Measurements from ENCODE around the gene GPD1L.
"Not testable (repeated sequence)": the region's sequence is repeated elsewhere in the genome, so short reads cannot be mapped to it uniquely, and the experiment has no call there.

GPD1L gene

DNA sequence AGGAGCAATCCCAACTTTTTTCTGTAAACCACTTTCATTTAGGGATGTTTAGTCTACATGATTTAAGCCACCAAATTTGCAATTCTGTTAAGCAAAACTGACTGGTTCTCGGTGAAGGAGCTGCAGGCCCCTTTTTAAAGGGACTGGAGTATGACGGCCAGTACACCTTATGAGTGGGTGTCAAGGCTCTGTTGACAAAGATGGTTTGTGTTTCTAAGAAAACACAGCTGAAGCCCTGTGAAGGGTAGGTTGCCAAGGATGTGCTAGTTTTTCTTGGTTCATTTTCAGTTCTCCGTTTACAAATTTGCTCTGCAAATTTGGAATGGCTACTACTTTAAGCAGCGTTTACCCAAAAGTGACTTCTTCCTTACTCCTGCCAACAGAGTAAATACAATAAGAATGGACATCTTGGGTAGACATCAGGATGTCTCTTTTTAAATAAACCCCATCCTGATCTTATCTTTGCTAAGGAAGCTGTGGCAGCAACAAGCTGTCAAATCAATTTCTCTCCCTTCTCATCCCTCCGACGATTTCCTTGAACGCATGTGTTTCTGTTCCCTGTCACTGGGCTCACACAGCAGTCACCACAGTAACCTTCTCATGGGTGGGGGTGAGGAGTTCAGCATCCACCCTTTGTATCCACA is 73.8 kb downstream of the GPD1L start:
- no peak for DNase-seq (ENCODE audit: low read depth in 2 of 2)

DNA sequence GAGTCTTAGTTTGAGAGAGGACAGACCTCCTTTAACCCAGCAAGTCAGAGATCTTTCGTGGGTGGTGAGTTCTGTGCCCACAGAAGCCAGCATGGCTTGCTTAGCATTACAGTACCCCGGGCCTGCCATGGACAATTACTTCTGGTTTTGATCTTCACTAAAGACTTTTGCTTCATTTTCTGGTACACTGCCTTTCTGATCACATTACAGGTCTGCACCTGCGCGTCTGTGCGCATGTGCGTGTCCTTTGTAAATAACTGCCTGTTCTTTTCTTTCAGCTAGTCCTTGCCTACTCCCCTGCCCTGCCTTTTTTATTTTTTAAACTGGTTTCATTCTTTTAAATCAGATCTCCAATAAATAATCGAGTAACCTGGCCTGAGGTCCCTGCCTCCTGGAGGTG is 74.9 kb downstream of the GPD1L start:
- no peak for DNase-seq (ENCODE audit: low read depth in 2 of 2)

DNA sequence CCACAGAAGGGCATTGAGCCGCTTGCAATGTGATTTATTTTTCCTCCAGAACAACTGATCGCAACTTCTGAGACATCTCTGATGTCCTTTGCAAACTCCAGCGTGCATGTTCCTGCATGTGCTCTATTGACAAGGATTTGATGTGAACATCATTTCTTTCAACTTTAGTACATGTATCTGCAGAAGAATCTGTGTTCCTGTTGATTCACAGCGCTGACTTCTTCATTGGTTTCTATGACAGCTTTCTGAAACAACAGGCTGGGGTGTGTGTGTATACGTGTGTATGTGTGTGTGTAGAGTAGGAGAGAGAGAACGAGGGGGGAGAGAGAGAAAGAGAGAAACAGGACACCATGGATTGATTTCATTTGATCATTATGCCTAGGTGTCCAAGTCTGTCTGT is 75.4 kb downstream of the GPD1L start:
- no peak for DNase-seq (ENCODE audit: low read depth in 2 of 2)

DNA sequence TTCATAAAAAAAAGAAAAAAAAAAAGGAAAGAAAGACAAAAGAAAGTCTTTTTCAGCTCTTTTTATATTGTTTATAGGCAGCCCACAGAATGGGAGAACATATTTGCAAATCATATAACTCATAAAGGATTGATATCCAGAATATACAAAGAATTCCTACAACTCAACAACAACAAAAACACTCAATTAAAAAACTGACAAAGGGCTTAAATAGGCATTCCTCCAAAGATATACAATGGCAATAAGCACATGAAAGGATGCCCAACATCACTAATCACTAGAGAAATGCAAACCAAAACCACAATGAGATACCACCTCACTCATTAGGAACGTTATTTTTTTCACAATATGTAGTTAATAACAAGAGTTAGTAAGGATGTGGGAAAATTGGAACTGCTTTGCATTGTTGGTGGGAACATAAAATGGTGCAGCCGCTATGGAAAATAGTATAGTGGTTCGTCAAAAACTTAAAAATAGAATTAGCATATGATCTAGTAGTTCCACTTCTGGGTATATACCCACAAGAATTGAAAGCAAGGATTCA is 77.8 kb downstream of the GPD1L start:
- DNase-seq (ENCODE audit: low read depth in 2 of 2): no peak

DNA sequence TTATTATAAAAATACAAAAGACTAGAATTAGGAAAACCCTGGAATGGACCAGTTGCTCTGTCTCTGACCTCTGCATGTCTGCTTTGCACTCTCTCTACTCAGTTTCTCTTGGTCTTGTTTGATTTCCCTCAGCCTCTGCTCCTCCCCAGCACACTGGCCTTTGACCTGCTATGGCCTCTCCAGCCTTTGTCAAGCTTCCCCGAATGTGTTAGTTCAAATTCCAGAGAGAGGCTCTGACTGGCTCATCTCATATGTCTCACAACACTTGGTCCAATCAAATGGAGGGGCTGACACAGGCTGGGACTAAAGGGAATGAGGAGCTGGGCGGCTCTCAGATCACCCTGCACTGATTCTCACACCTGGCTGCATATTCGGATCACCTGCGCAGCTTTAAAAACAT is 79.7 kb downstream of the GPD1L start:
- DNase-seq (ENCODE audit: low read depth in 2 of 2): no peak

DNA sequence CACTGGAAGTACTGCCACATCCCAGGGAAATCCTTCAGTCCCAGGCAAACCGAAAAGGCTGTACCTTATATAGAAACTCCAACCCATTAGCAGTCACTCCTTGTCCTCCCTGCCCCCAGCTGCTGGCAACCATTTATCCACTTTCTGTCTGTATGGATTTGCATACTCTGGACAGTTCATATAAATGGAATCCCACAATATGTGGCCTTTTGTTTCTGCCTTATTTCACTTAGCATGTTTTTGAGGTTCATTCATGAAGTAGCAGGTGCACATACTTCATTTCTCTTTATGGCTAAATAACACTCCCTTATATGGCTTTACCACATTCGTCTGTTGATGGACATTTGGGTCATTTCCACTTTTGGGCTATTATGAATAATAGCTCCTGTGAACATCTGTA is 80.5 kb downstream of the GPD1L start:
- no peak for DNase-seq (ENCODE audit: low read depth in 2 of 2)

DNA sequence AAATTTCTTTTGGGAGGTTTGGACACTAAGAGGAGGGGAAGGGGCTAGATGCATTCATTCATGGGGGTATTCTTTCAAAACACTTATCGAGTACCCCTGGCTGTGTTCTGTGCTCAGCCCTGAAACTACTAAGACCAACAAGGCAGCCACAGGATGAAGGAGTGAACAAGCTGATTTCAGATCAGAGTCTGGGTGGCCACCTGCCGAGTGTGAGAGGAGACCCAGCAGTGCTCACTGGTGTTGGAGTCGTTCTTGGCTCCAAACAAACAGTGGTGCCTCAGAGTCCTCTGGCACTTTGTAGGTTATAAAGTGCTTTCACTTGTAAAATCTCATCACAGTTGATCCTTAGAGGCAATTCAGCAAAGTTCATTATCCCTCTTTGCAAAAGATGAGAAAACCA is 83.3 kb downstream of the GPD1L start:
- DNase-seq (ENCODE audit: low read depth in 2 of 2): no peak

DNA sequence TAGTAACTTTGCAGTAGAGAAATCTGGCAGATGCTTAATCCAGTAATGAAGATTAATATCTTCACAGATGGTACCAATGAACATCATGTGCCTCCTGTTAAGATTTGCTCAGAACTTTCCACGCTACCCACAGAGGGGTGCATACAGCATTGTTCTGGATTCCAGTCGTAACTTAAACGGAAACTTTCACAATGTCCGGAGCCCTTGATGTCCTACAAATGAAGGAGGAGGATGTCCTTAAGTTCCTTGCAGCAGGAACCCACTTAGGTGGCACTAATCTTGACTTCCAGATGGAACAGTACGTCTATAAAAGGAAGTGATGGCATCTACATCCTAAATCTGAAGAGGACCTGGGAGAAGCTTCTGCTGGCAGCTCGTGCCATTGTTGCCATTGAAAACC is 84.1 kb downstream of the GPD1L start:
- DNase-seq (ENCODE audit: low read depth in 2 of 2): not testable (repeated sequence)

DNA sequence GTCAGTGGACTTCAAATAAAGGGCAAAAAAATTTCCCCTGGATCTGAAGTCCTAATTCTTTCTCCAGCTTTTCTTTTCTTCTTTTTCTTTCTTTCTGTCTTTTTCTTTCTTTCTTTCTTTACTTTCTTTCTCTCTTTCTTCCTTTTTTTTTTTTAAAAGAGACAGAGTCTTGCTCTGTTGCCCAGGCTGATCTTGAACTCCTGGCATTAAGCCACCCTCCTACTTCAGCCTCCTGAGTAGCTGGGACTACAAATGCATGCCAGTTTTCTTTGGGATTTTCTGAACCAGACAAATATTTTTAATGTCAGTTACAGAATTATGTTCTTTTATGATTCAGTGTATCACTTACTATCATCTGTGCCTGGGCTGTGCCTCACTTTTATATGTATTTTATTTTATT is 86.7 kb downstream of the GPD1L start:
- DNase-seq (ENCODE audit: low read depth in 2 of 2): no peak

DNA sequence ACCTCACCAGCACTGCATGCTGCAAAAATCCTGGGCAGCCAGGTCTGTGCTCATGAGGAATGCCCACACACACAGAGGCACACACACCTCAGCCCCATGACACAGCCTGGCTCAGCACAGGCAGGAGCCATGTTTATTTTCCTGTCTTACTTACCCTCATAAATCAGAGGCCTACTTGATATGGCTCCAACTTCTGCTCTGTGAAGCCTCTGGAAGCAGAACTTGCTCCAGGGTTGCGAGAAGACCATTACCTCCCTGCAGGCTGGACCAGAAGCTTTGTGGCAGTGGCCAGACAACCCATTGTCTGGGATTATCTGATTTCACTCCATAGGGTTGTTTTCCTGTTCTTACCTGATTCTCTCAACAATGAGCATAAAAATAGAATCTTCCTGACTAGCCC is 88.2 kb downstream of the GPD1L start:
- DNase-seq (ENCODE audit: low read depth in 2 of 2): no peak

DNA sequence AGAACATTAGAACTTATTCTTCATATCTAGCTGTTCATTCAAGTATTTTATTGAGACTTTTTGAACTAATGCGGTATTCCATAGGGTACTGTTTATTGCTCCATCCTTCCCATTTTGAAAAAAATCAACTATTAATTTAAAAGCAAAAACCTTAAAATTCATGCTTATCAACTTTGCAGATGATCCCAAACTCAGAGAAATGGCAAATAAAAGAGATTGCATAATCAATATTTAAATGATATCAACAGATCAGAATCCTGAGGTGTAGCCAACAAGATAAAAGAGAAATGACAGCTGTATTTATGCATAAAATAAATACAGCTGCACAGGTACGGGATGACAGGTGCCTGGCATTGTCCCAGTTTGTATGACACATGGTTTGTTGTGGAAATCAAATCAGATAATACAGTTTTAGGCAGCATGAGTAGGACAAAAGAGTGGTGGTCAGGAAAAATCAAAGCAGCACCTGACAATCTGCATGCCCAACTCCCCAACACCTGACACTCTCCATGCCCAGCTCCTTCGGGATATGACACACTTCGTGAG is 89.6 kb downstream of the GPD1L start:
- no peak for DNase-seq (ENCODE audit: low read depth in 2 of 2)

DNA sequence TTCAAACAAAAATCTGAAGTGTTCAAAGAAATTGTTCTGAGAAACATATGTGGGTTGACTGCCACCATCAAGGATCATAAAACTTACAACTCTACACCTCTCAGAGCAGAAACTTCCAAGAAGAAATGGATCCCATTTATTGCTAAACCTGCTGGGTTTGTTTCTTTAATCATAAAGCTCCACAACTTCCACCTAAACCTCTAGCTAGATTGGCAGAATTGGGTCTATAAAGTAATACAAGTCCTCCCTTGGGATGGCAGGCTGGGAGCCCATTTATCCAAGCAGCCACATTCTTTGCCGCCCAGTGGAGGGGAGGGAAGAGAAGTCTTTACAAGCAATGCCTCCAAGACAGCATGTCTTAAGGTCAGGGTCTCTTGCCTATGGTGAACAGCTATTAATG is 91.6 kb downstream of the GPD1L start:
- DNase-seq (ENCODE audit: low read depth in 2 of 2): no peak

DNA sequence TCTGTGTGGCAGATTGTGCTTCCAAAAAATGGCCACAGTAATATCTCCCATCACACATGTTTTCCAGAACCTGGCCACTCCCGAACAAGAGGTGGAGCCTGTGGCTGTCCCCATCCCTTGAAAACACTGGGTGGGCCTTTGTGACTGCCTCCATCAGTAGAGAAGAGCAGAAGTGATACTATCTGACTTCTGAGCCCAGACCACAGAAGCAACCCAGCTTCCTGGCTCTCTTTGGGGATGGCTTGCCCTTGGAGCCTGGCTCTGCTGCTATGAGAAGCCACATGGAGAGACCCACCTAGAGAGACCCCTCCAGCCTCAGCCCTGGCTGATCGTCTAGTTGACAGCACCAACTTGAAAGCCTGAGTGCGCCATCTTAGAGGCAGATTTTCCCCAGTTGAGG is 92.3 kb downstream of the GPD1L start:
- no peak for DNase-seq (ENCODE audit: low read depth in 2 of 2)

DNA sequence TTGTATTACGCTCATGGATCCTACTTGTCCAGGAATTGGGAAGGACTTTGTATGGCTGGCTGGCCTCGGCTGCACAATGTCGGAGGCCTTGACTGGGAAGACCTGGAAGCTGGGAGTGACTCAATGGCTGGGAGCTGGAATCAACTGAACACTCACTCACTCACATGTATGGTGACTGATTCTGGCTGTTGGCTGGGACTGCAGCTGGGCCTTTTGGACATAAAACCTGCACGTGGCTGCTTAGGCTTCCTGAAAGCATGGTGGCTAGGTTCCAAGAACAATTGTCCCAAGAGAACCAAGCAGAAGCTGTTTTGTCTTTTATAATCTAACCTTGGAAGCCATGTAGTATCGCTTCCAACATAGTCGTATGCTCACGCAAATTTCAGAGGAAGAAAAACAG is 94.1 kb downstream of the GPD1L start:
- no peak for DNase-seq (ENCODE audit: low read depth in 2 of 2)

DNA sequence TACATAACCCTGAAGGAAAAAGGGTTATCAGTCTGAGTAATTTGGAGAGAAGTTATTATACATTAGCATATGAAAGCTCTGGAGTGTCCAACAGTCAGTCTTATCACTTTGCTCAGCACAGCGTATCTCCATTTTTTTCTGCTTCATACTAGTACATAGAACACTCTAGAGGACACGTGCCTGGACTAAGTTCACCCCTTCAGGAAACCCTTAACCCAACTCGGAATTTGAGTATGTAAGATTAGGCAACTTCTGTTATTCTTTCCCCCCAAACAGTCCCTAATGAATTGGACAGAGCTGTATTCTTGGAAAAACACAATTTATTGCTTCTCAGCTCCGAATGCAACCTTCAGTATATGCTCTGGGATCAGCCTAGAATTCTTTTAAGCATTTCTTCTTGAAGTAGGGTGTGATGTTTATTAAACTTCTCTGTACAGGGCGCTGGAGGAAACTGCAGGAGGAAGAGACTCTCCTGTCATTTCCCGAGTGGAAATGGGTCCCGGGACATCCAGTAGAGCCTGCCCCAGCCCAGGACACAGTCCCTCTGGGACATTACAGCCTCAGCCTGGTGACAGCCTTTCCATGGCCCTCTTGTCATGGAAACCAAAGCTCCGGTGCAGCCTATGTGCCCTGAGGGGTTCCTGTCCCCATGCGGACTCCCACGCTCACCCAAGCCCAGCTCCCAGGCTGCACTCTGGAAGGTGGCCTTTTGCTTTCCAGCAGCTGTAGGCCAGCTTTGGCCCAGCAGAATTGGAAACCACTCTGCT is 94.8 kb downstream of the GPD1L start:
- DNase-seq (ENCODE audit: low read depth in 2 of 2): no peak

DNA sequence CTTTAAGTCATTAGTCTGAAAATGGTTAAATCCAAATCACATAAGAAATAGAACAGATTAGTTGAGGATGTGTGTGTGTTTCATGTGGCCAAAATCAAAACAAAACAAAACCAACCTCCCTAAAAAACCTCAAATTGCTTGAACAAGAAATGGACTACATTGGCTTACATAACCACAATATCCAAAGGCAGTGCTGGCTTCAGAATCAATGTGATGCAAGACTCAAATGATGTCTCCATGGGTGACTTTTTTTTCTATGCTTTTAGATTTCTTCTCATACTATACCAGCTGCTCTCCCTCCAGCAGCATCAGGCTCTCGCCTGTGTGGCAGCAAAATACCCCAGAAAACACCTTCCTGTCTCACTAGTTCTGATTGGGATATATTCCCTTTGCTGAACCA is 96.1 kb downstream of the GPD1L start:
- DNase-seq (ENCODE audit: low read depth in 2 of 2): no peak

DNA sequence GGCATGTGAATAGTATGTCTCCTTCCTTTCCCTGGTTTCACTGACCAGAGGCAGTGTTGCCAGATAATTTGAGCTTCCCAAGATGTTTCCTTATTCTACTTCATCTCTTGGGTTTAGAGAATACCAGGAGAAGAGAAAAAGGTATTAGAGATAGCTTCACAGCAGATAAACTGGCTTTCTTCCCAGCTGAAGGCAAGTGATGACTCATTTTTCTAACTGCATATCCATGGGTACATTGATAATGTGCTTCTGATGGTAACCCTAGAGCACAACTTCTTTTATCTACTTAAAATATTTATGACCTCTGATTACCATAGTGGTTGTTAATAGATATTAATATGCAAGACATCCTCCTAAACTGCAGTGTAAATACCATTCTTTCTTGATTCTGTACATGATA is 97.4 kb downstream of the GPD1L start:
- DNase-seq (ENCODE audit: low read depth in 2 of 2): no peak

DNA sequence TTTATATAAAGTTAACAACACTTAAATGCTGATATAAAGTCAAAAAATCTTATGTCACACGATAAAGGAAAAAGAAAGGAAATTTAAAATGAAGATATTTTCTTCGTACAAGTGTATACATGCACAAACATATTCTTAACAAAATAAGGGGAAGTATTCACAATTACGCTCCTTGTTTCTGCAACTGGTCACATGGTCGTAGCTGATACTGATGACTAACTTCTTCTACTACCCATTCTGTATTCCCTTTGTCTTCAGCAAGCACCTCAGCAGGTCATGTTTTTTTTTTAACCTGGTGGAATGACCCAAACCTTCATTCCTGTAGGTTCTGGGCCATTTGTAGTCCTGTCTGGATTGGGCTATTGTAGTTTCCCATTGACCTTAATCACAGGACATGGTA is 102.0 kb downstream of the GPD1L start:
- no peak for DNase-seq (ENCODE audit: low read depth in 2 of 2)

DNA sequence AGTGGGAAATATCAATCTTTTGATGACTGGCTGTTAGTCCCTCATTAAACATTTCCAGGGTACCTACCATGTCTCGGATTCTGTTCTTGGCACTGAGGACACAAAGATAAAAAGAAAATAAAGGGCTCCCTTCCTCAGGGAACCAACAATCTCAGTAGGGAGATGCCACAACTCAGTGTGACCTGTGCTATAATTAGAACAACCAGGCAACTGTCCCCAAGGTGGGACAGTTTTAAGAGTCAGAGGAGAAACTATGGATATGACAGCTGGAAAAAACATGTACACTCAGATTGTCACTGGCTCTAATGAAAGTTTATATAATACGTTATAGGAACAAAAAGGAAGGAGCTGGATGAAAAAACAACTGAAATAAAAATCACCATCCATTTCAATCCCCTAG is 108.8 kb downstream of the GPD1L start:
- DNase-seq (ENCODE audit: low read depth in 2 of 2): no peak

DNA sequence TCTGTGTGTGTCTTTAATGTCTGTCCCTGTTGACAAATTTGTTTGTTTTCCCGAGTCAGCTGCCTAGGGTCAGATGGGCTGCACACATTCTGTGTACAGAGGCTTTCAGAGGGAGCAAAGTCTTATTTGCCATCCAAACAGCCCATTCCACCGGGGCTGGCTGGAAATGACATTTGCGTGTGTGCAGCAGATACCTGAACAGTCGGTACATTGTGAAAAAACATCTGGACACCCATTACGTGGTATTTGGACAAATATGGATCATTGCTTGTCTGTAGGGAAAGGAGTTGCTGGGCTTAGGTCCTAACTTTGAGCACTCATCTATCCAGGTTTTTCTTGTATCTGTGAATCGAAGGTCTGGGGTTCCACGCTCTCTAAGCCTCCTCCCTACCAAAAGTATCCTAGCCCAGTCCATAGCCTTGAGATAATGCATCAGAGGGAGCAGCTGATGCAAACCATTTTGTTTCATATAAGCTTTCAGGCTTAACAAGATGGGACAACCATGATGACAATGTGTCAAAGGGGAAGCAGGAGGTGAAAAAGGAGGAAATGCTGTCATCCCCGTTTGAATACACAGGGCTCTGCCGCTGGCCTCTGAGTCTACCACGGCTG is 109.9 kb downstream of the GPD1L start:
- DNase-seq (ENCODE audit: low read depth in 2 of 2): no peak

DNA sequence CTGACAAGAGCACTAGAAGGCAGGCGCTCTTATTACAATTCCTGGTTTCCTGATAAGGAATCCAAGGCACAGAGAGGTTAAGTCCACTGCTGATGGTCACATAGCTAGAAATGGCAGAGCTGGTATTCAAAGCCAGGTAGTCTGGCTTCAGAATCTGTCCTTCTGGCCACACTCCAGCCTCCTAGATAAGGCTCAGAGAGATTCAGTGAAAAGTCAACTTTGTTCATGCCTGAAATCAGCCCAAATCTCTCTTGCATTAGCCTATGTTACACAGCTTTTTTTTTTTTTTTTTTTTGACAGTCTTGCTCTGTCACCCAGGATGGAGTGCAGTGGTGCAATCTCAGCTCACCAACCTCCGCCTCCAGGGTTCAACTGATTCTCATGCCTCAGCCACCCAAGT is 110.9 kb downstream of the GPD1L start:
- DNase-seq (ENCODE audit: low read depth in 2 of 2): no peak
